ENCODE results near the gene SYNPR. TPM values are rescaled to one million over a fixed set of nuclear protein-coding genes. Genes with fewer than 3 reads are reported as not detected.

The SYNPR gene
- total RNA-seq, 2 experiments from 2014 or later: not detected

- H3K9me2 ChIP-seq (ENCODE audit: insufficient read depth, low read length): no peaks in the 10 kb centered on the region
- H4K20me1 ChIP-seq (ENCODE audit: insufficient read depth, low read length): no peaks in the 10 kb centered on the region
- CTCF ChIA-PET (ENCODE audit: unreplicated experiment): no interaction called here
- no peak overlapping the region for H3K4me3 ChIP-seq (ENCODE audit: low read depth, low read length, poor library complexity, severe bottlenecking)
- DNase-seq (ENCODE audit: low spot score): no peak
- intact Hi-C loops (cut with micrococcal nuclease; ENCODE audit: unreplicated experiment): no loop called here
- POLR2A ChIA-PET: no interaction called here
- H3K4me1 ChIP-seq (ENCODE audit: insufficient read depth, low read length, poor library complexity, severe bottlenecking): no peaks in the 10 kb centered on the region
- no peaks in the 10 kb centered on the region for H3K9me3 ChIP-seq (ENCODE audit: low read length)
- H3K4me2 ChIP-seq (ENCODE audit: low read length): no peak overlapping the region
- TF ChIP-seq CTCF (conservative IDR thresholded peaks at IDR 0.05; ENCODE audit: low read length) (no peak), EZH2phosphoT487 (IDR thresholded peaks at IDR 0.05; ENCODE audit: borderline replicate concordance, low read depth, low read length) (no peak)
- BruUV-seq (replicated peaks): no TSS peak
- H3K36me3 ChIP-seq (ENCODE audit: insufficient read depth, low read length): no peaks in the 10 kb centered on the region
- H3K79me2 ChIP-seq (ENCODE audit: insufficient read depth, low read depth, low read length): no peaks in the 10 kb centered on the region
- no peak overlapping the region for H2AFZ ChIP-seq (ENCODE audit: low read length)
- no peak overlapping the region for H3K27ac ChIP-seq (ENCODE audit: low read depth, low read length, poor library complexity, severe bottlenecking)
Observed at GRCh38 chr3:63325386-63325785, 47.3 kb downstream of the SYNPR start.

- Histone ChIP-seq H3K27ac (ENCODE audit: low read depth, low read length, poor library complexity, severe bottlenecking) (no peak overlapping the region), H2AFZ (ENCODE audit: low read length) (no peak overlapping the region), H4K20me1 (ENCODE audit: insufficient read depth, low read length) (no peaks in the 10 kb centered on the region), H3K9me3 (ENCODE audit: low read length) (no peaks in the 10 kb centered on the region), H3K36me3 (ENCODE audit: insufficient read depth, low read length) (no peaks in the 10 kb centered on the region), H3K79me2 (ENCODE audit: insufficient read depth, low read depth, low read length) (no peaks in the 10 kb centered on the region), H3K4me1 (ENCODE audit: insufficient read depth, low read length, poor library complexity, severe bottlenecking) (no peaks in the 10 kb centered on the region), H3K4me2 (ENCODE audit: low read length) (no peak overlapping the region), H3K4me3 (ENCODE audit: low read depth, low read length, poor library complexity, severe bottlenecking) (no peak overlapping the region), H3K9me2 (ENCODE audit: insufficient read depth, low read length) (no peaks in the 10 kb centered on the region)
- intact Hi-C loops (cut with micrococcal nuclease; ENCODE audit: unreplicated experiment): no loop called here
- no peak for DNase-seq (ENCODE audit: low spot score)
- no peak for TF ChIP-seq EZH2phosphoT487 (IDR thresholded peaks at IDR 0.05; ENCODE audit: borderline replicate concordance, low read depth, low read length)
- no TSS peak for BruUV-seq (replicated peaks)
- ChIA-PET CTCF (ENCODE audit: unreplicated experiment) (no interaction called here), POLR2A (no interaction called here)
Observed at GRCh38 chr3:63328365-63328764, 50.3 kb downstream of the SYNPR start.

- no peak for TF ChIP-seq EZH2phosphoT487 (IDR thresholded peaks at IDR 0.05; ENCODE audit: borderline replicate concordance, low read depth, low read length)
- TF ChIP-seq CTCF (conservative IDR thresholded peaks at IDR 0.05; ENCODE audit: low read length): no peak
- ChIA-PET POLR2A (no interaction called here), CTCF (ENCODE audit: unreplicated experiment) (no interaction called here)
- Histone ChIP-seq H3K4me3 (ENCODE audit: low read depth, low read length, poor library complexity, severe bottlenecking) (no peak overlapping the region), H3K9me2 (ENCODE audit: insufficient read depth, low read length) (no peaks in the 10 kb centered on the region), H3K4me1 (ENCODE audit: insufficient read depth, low read length, poor library complexity, severe bottlenecking) (no peaks in the 10 kb centered on the region), H3K9me3 (ENCODE audit: low read length) (no peaks in the 10 kb centered on the region), H2AFZ (ENCODE audit: low read length) (no peak overlapping the region), H4K20me1 (ENCODE audit: insufficient read depth, low read length) (no peaks in the 10 kb centered on the region), H3K4me2 (ENCODE audit: low read length) (no peak overlapping the region), H3K79me2 (ENCODE audit: insufficient read depth, low read depth, low read length) (no peaks in the 10 kb centered on the region), H3K36me3 (ENCODE audit: insufficient read depth, low read length) (no peaks in the 10 kb centered on the region), H3K27ac (ENCODE audit: low read depth, low read length, poor library complexity, severe bottlenecking) (no peak overlapping the region)
- intact Hi-C loops (cut with micrococcal nuclease; ENCODE audit: unreplicated experiment): loop anchor here (10.0 kb wide), 1 partner anchor 707 kb away; no protein-coding TSS in a partner anchor
- no peak for DNase-seq (ENCODE audit: low spot score)
- no TSS peak for BruUV-seq (replicated peaks)
Observed at GRCh38 chr3:63331520-63331919, 53.4 kb downstream of the SYNPR start.

All from OCI-LY7 (cell line).